GM21825 (cell line): ENCODE measurements around the gene STRIP1.
"Not testable (repeated sequence)": the region's sequence is repeated elsewhere in the genome, so short reads cannot be mapped to it uniquely, and the experiment has no call there.

Experiments
- ATAC-seq: cut with Tn5 transposase; IDR thresholded peaks from one replicate; pipeline ENCODE4 v1.9.1; 2021; ENCODE audit warnings: mild to moderate bottlenecking, moderate library complexity; ENCODE audit not compliant: unreplicated experiment

Gene STRIP1

GRCh38 chr1:110067893-110068645 is 33.6 kb downstream of the STRIP1 start:
- no peak for ATAC-seq

GRCh38 chr1:110068646-110069403 is 34.4 kb downstream of the STRIP1 start:
- no peak for ATAC-seq

- no peak for ATAC-seq
Measured at GRCh38 chr1:110069404-110070281, 35.2 kb downstream of the STRIP1 start.

GRCh38 chr1:110070282-110070669 is 35.9 kb downstream of the STRIP1 start:
- ATAC-seq: no peak

GRCh38 chr1:110070671-110071242 is 36.3 kb downstream of the STRIP1 start, which contains the start of gene ALX3:
TSS of gene ALX3 (minus strand) at chr1:110070672. CDS start at chr1:110070612, 60 bp downstream.
- ATAC-seq: no peak

GRCh38 chr1:110074166-110074565 is 39.7 kb downstream of the STRIP1 start:
- no peak for ATAC-seq

GRCh38 chr1:110076789-110077500 is 42.5 kb downstream of the STRIP1 start:
- no peak for ATAC-seq

GRCh38 chr1:110079995-110080394 is 45.6 kb downstream of the STRIP1 start:
- not testable (repeated sequence) for ATAC-seq

- no peak for ATAC-seq
Measured at GRCh38 chr1:110081061-110081460, 46.6 kb downstream of the STRIP1 start.

- no peak for ATAC-seq
Measured at GRCh38 chr1:110082477-110082876, 48.1 kb downstream of the STRIP1 start.

GRCh38 chr1:110083061-110083865 is 48.8 kb downstream of the STRIP1 start:
- no peak for ATAC-seq

- no peak for ATAC-seq
Measured at GRCh38 chr1:110083866-110084226, 49.4 kb downstream of the STRIP1 start.

- ATAC-seq: no peak
Measured at GRCh38 chr1:110084227-110085078, 50.0 kb downstream of the STRIP1 start.

GRCh38 chr1:110085671-110086070 is 51.2 kb downstream of the STRIP1 start:
- ATAC-seq: no peak

GRCh38 chr1:110086961-110087360 is 52.5 kb downstream of the STRIP1 start:
- ATAC-seq: no peak

GRCh38 chr1:110087812-110088738 is 53.7 kb downstream of the STRIP1 start:
- ATAC-seq: no peak

GRCh38 chr1:110088739-110089316 is 54.4 kb downstream of the STRIP1 start:
- no peak for ATAC-seq
